Muscle layer of colon (tissue), 2 donors: ENCODE results near the gene CLEC19A.

Experiments
- H3K27ac ChIP-seq: one replicate; pipeline ENCODE4 v1.7.0; 2013; ENCODE audit warnings: low read depth, mild to moderate bottlenecking, low read length, moderate library complexity
- H3K27me3 ChIP-seq, 2 donors: one replicate each; pipeline ENCODE4 v1.7.0; 2013; ENCODE audit warnings: low read length in 2 of 2, mild to moderate bottlenecking in 2 of 2; ENCODE audit not compliant: insufficient read depth in 2 of 2, control insufficient read depth in 1 of 2
- H3K36me3 ChIP-seq: one replicate; pipeline ENCODE4 v1.7.0; 2013; ENCODE audit warnings: mild to moderate bottlenecking, low read length; ENCODE audit not compliant: insufficient read depth
- H3K4me1 ChIP-seq: one replicate; pipeline ENCODE4 v1.7.0; 2013; ENCODE audit warnings: mild to moderate bottlenecking, low read length; ENCODE audit not compliant: insufficient read depth
- H3K4me3 ChIP-seq, 2 donors: one replicate each; pipeline ENCODE4 v1.7.0; 2013; ENCODE audit warnings: low read length in 2 of 2, low read depth in 1 of 2, mild to moderate bottlenecking in 1 of 2, moderate library complexity in 1 of 2
- H3K9ac ChIP-seq: one replicate; pipeline ENCODE4 v1.7.0; 2013; ENCODE audit warnings: low read length
- H3K9me3 ChIP-seq: one replicate; pipeline ENCODE4 v1.7.0; 2013; ENCODE audit warnings: mild to moderate bottlenecking, low read length
- donor health status: abdominal sarcoma.
- donor health status: Adenocarcinoma of cecum.

Gene CLEC19A

DNA sequence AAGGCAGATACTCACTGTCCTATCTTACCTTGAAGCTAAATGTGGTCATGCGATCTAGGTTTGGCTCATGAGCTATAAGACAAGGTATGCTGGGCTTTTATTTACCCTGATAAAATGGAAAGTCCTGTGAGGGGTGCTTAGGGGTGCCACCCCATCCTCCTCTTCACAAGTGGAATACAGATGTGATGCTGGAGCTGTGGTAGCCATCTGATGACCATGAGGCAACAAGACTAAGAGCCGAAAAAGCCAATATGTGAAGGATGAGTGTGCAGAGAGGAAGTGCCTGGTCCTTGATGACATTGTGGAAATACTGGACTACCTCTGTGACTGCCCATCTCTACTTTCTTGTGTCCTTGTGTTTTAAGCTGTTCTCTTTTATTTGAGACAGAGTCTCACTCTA is 74.0 kb downstream of the CLEC19A start:
- no peaks in the 10 kb centered on the region for H3K36me3 ChIP-seq
- no peaks in the 10 kb centered on the region for H3K27me3 ChIP-seq
- H3K9ac ChIP-seq, result no peak overlapping the region
- no peak overlapping the region for H3K4me3 ChIP-seq
- no peaks in the 10 kb centered on the region for H3K9me3 ChIP-seq
- H3K27ac ChIP-seq, result no peak overlapping the region
- H3K4me1 ChIP-seq, result no peaks in the 10 kb centered on the region
